ENCODE data around the gene TCEAL6. TPM values are rescaled to one million over a fixed set of nuclear protein-coding genes. Genes with fewer than 3 reads are reported as not detected.
"Not testable (repeated sequence)": the region's sequence is repeated elsewhere in the genome, so short reads cannot be mapped to it uniquely, and the experiment has no call there.

The TCEAL6 gene
- total and polyA plus RNA-seq, 2 experiments from 2014 or later = not detected

- Histone ChIP-seq H4K20me1 (ENCODE audit: insufficient read depth, poor library complexity, severe bottlenecking) (no peaks in the 10 kb centered on the region), H3K36me3 (replicated peaks; ENCODE audit: insufficient read depth, low read depth) (no peaks in the 10 kb centered on the region), H3K9me2 (replicated peaks; ENCODE audit: insufficient read depth) (no peaks in the 10 kb centered on the region), H3K79me2 (no peaks in the 10 kb centered on the region), H3K9me3 (ENCODE audit: low read depth) (no peaks in the 10 kb centered on the region), H3K27ac (no peak overlapping the region), H2AFZ (no peak overlapping the region), H3K4me1 (ENCODE audit: insufficient read depth) (no peaks in the 10 kb centered on the region), H3K4me2 (no peak overlapping the region), H3K4me3 (no peak overlapping the region), H3K27me3 (peaks cover 3% of the 10 kb centered on the region)
- TF ChIP-seq CTCF (IDR thresholded peaks at IDR 0.05; ENCODE audit: poor library complexity) (peak; percentile 37), EZH2 (IDR thresholded peaks at IDR 0.05; ENCODE audit: borderline replicate concordance) (no peak)
- 17% methylated on average over 1 of the region's 1 CpG for WGBS (ENCODE audit: low lambda C conversion rate, missing lambda C conversion rate)
- DNase-seq (ENCODE audit: low spot score) = no peak
Observed at GRCh38 chrX:102129473-102129872, 12.8 kb downstream of the TCEAL6 start.

GRCh38 chrX:102126863-102127262 is 15.4 kb downstream of the TCEAL6 start:
- TF ChIP-seq EZH2phosphoT487 (IDR thresholded peaks at IDR 0.05; ENCODE audit: low read depth, severe bottlenecking, unreplicated experiment) (no peak), EZH2 (IDR thresholded peaks at IDR 0.05; ENCODE audit: borderline replicate concordance) (no peak), CTCF (IDR thresholded peaks at IDR 0.05; ENCODE audit: poor library complexity) (no peak)
- no peaks in the 10 kb centered on the region for H3K9me3 ChIP-seq (ENCODE audit: low read depth)

GRCh38 chrX:102126080-102126818 is 16.0 kb downstream of the TCEAL6 start:
- peak overlapping the region; percentile 67 for H3K4me2 ChIP-seq
- not testable (repeated sequence) for H4K20me1 ChIP-seq (ENCODE audit: insufficient read depth, poor library complexity, severe bottlenecking); H3K36me3 ChIP-seq (replicated peaks; ENCODE audit: insufficient read depth, low read depth); H3K9me2 ChIP-seq (replicated peaks; ENCODE audit: insufficient read depth); DNase-seq (ENCODE audit: low spot score); H3K4me1 ChIP-seq (ENCODE audit: insufficient read depth); H2AFZ ChIP-seq; H3K9me3 ChIP-seq (ENCODE audit: low read depth); H3K4me3 ChIP-seq; H3K79me2 ChIP-seq; H3K27ac ChIP-seq; H3K27me3 ChIP-seq
- 61% methylated on average over 17 of the region's 21 CpGs for WGBS (ENCODE audit: low lambda C conversion rate, missing lambda C conversion rate)

More at GRCh38 chrX:102126863-102127262, 15.4 kb downstream of the TCEAL6 start:
- 64% methylated on average over 8 of the region's 8 CpGs for WGBS (ENCODE audit: low lambda C conversion rate, missing lambda C conversion rate)
- Histone ChIP-seq H3K9me2 (replicated peaks; ENCODE audit: insufficient read depth) (no peaks in the 10 kb centered on the region), H3K27ac (no peak overlapping the region), H3K36me3 (replicated peaks; ENCODE audit: insufficient read depth, low read depth) (no peaks in the 10 kb centered on the region), H2AFZ (no peak overlapping the region), H3K79me2 (no peaks in the 10 kb centered on the region), H4K20me1 (ENCODE audit: insufficient read depth, poor library complexity, severe bottlenecking) (no peaks in the 10 kb centered on the region), H3K4me2 (no peak overlapping the region), H3K4me1 (ENCODE audit: insufficient read depth) (no peaks in the 10 kb centered on the region), H3K4me3 (no peak overlapping the region), H3K27me3 (peaks cover 5% of the 10 kb centered on the region)
- no peak for DNase-seq (ENCODE audit: low spot score)

- not testable (repeated sequence) for H3K4me3 ChIP-seq; H3K9me2 ChIP-seq (replicated peaks; ENCODE audit: insufficient read depth); H2AFZ ChIP-seq; H3K27ac ChIP-seq; H4K20me1 ChIP-seq (ENCODE audit: insufficient read depth, poor library complexity, severe bottlenecking); H3K4me1 ChIP-seq (ENCODE audit: insufficient read depth); H3K79me2 ChIP-seq; H3K27me3 ChIP-seq; H3K9me3 ChIP-seq (ENCODE audit: low read depth); H3K36me3 ChIP-seq (replicated peaks; ENCODE audit: insufficient read depth, low read depth)
- peak; percentile 52 for DNase-seq (ENCODE audit: low spot score)
- H3K4me2 ChIP-seq = peak within 1 kb of the TSS; percentile 67
- 45% methylated on average over 9 of the region's 38 CpGs for WGBS (ENCODE audit: low lambda C conversion rate, missing lambda C conversion rate)
Observed at GRCh38 chrX:102125436-102125835, 16.8 kb downstream of the TCEAL6 start, which contains the start of gene TCEAL2. Gene TCEAL2, plus strand, starts transcription at chrX:102125679. Its CDS starts 1,152 bp downstream, at chrX:102126831.

- H3K79me2 ChIP-seq; H3K27ac ChIP-seq; H3K9me3 ChIP-seq (ENCODE audit: low read depth); DNase-seq (ENCODE audit: low spot score); H3K4me1 ChIP-seq (ENCODE audit: insufficient read depth); H2AFZ ChIP-seq; H3K9me2 ChIP-seq (replicated peaks; ENCODE audit: insufficient read depth); H3K4me3 ChIP-seq; H4K20me1 ChIP-seq (ENCODE audit: insufficient read depth, poor library complexity, severe bottlenecking); H3K36me3 ChIP-seq (replicated peaks; ENCODE audit: insufficient read depth, low read depth); H3K27me3 ChIP-seq: not testable (repeated sequence)
- WGBS (ENCODE audit: low lambda C conversion rate, missing lambda C conversion rate) = 56% methylated on average over 9 of the region's 10 CpGs
- H3K4me2 ChIP-seq = peak overlapping the region; percentile 67
Observed at GRCh38 chrX:102125014-102125413, 17.3 kb downstream of the TCEAL6 start.

All from hepatocyte (in vitro differentiated cells).